NCI-H1436 (cell line): ENCODE measurements around the gene ZBTB7B.
A peak's percentile ranks its signal among the peaks of the same experiment; 100 is the strongest.

Experiments
- DNase-seq: peaks from one replicate; lab custom pipeline; 2025; lab: John Stamatoyannopoulos, UW

The ZBTB7B gene

DNA sequence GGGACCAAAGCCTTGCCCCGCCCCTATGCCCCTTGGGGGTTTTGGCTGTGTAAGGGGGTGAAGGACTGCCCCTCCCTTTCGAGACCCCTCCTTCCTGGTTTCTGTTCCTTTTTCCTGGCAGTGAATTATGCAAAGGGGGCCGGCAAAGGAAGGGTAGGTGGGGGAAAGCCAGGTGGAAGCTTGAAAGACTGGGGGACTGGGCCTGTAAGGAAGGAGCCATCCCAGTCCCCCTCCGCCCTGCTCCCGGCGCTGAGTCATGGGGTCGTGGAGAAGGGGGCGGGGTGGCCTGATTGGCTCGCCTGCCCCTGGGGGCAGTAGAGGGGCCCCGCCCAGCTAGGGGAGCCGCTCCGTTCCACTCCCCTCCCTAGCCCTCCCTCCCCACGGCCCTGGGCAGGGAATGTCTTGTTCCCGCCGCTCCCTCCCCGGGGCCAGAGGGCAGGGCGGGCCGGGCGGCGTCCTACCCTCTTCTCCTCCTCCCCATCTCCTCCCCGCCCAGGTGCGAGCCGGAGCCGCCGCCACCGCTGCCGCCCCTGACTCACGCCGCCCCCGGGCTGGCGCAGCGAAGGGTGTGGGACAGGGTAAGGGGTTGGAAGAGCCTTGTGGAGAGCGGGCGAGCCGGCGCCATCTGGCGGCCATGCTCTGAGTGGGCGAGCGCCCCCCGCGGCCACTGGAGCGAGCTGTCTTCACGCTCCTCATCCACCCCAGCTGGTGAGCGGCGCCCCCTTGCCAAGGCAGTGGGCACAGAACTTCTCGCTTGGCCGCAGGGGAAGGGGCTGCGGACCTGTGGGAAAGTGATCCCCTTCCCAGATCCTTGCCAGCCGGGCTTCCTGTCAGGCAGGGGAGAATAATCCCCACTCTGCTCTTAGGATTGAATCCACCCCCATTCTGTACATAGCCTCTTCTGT is 14.7 kb downstream of the ZBTB7B start:
- DNase-seq = peak; percentile 86

GRCh38 chr1:155017946-155018316 is 15.3 kb downstream of the ZBTB7B start:
- no peak for DNase-seq

DNA sequence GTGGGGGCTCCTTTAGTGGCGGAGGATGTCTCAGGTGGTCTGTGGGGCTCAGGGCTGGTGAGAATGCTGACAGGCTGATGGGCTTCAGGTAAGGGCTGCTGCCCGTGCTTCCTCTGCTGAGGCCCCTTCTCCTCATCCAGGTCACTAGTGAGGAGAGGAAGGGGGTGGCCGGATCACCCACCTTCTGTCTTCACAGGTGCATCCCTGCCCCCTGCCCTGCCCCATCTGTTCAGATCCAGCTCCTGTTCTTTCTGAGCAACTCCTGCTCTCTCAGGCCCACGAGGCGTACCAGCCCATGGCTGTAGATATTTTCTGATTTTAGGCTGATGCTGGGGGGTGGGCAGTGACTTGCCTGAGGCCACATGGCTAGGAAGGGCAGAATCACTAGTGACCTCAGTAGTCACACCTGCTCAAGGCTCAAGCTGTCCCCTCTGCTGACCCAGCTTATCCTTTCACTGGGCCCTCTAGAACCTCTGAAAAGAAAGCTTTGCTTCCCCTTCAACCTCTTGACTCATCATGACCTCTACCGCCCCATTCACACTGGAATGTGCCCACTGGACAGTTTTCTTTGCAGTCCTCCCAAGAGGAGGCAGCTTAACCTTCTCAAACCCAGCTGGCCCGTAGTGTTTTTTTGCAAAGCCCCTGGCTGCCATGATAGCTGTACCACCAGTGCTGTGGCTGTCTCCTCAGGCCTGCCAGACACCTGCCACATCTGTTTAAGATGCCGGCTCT is 16.2 kb downstream of the ZBTB7B start:
- no peak for DNase-seq

DNA sequence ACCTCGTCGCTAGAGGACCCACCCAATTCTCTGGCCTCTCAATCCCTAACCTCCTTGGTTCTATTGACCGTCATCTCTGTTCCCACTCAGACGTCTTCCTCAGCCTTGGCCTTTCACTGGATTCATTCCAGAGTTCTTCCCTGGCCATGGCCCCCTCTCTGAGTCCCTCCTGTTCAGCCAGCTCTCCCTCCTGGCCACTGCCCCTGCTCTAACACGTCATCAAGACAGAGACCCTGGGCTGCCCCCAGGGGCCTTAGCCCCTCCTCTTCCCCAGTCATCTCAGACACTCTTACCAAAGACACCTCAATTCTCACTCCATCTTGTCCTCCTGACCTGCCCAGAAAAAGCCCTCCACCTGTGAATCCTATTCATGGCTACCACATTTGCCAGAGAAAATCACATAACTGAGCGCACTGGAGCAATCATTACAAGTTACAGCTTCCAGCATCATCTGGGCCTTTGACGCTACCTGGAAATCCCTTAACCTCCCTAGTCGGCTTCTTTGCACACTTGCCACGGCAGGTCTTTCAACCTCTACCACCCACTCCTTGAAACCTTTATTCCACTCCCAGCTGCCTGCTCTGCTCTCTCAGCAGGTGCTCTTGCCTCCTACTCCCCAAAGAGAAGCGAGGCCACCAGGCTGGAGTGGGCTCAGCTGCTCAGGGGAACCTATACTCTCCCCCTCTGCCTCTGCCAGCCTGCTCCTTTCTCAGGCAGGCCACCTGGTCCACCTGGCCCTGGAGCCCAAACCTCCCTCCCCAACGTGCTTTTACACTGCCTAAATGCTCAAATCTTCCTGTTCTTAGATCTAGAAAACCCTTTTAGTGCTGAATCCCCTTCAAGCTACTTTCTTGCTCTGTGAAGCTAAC is 17.0 kb downstream of the ZBTB7B start:
- no peak for DNase-seq

- no peak for DNase-seq
Observed at GRCh38 chr1:155022136-155022926, 19.7 kb downstream of the ZBTB7B start.

DNA sequence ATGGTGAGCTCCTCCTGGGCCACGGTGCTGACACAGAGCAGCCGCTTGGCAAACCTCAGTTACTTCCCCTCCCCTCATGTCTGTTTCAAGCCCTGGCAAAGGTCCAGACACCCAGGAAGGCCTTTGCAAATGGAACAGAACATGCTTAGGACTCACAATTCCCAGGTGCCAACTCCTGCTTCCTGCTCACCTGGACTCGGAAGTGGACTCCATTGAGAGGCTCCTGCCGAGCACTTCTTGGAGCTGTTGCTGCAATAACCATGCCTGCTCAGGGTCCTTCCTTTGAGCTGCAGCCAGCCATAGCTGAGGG is 20.3 kb downstream of the ZBTB7B start:
- DNase-seq = no peak

GRCh38 chr1:155023627-155024026 is 21.0 kb downstream of the ZBTB7B start:
- no peak for DNase-seq

DNA sequence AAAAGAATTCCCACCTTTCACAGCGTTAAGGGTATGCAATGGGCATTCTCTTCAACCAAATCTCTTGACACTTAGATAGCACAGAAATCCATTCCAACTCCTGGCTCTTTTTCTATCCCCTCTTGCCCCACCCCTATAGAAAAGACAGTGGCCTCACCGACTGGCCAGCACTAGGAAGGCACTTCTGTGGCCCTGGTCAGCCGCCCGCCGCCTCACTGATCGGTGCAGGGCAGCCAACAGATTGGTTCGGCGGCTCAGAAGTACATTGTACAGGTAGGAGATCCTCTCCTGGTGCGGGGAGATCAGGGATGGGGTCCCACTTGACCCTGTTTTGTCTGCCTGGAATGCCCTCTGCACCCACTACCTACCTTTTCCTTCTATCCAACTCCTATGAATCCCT is 21.7 kb downstream of the ZBTB7B start:
- no peak for DNase-seq

- DNase-seq = no peak
Observed at GRCh38 chr1:155026154-155026553, 23.6 kb downstream of the ZBTB7B start.

DNA sequence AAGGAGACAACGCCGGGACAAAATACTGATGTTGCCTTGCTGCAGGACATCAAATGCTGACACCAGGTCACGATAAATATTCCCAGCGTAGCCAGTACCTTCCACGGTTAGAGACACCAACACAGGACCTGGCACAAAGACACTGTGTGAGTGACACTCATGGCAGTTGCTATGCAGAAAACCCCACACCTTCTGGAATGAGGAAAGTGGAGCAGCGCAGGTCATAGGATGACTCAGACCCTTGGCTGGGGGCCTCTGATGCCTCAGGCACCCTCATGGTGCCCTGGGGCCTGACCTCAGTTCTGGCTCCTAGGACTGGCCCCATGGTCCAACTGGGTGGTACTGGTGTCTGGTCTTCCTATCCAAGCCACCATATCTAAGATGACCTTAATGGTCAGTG is 24.0 kb downstream of the ZBTB7B start:
- no peak for DNase-seq

DNA sequence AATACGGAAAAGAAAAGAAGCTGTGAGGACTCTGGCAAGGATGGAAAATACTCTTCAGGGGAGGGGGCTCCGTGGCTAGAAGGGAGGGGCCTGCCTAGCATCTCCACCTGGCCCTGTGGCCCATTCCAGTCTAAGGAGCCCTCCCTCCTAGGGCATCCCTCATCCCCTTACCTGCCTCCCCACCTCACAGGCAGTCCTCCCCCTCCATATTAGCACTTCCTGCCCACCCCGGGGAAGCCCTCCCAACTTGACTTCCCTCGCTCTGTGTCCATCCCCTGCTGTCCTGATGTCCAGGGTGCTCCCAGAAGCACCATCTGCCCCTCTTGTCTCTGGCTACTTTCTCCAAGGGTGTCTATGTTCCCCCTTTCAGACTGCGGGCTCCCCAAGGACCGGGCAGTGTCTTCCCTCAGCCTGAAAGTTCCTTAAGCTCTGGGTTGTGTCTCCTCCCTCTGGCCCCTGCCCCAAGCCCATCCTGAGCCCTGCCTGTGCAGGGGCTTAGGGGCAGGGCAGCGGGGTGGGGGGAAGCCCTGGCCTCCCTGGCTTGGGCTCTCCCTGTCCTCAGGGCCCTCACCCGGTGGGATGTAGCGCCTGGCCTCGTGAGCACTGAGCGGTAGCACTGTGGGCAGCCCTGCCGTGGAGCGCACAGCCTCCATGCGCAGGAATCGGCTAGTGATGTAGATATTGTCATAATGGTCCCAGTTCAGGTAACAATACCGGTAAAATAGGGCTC is 27.1 kb downstream of the ZBTB7B start:
- DNase-seq = no peak

DNA sequence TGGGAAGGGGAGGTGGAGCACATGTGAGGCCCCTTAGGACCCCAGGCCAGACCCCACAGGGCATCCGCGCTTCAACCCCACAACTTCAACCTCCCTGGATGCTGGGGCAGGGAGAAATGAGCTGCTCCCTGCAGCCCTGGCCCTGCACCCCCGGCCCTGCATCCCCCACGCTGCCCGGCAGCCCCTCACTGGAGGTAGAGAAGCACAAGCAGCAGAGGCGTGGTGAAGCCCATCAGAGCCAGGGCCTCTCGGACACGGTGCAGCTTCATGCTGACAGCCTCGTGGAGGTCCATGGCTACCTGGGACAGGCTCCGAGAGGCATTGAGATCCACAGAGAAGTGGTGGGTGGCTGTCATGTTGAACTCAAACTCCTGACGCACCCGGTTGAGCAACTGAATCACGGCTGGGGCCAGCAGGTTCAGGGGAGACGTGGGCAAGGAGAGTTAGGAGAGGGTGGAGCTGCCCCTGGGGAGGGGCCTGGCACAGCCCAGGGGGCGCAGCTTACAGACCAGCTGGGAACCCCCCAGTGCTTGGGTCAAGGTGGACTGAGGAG is 27.7 kb downstream of the ZBTB7B start:
- DNase-seq = no peak

DNA sequence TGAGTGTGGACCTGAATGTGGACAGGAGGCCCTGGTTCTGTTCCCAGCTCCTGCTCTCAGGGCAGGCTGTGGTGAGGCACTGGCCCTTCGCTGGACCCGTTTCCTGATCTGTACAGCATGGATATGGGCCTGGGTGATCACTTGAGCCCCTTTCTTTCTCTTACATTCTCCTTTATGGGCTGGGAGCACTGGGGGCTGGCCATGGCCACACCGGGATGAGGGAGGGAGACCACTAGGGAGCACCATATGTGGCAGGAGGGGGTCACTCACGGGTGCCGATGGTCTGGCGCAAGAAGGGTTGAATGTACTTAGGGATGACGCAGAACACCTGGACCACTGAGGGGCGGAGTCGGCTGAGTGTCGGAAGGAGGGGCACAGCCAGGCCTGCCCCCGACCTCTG is 28.3 kb downstream of the ZBTB7B start:
- no peak for DNase-seq

GRCh38 chr1:155032886-155033285 is 30.3 kb downstream of the ZBTB7B start:
- no peak for DNase-seq

- no peak for DNase-seq
Observed at GRCh38 chr1:155033524-155033923, 30.9 kb downstream of the ZBTB7B start, which contains the start of the genes DCST1 and DCST2. Gene DCST1, plus strand, starts transcription at chr1:155033824. Its CDS starts 213 bp downstream, at chr1:155034037. Gene DCST2, minus strand, starts transcription at chr1:155033781. Its CDS starts 80 bp downstream, at chr1:155033701.

GRCh38 chr1:155034318-155035208 is 32.0 kb downstream of the ZBTB7B start:
- DNase-seq = no peak

DNA sequence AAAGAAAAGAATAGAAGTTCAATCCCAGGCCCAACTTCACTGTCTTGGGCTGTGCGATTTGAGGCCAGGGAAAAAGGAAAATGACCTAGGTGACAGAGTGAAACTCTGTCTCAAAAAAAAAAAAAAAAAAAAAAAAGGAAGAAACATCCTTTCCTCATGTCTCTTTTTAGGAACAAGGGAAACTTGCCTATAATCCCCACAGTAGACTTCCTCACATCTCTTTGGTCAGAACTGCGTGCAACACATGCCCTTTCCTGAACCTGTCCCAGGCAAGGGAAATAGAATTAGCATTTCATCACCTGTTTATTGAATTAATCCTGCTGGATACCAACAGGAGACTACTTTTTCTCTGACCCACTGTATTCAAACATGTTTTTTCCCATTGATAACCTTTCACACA is 33.3 kb downstream of the ZBTB7B start:
- no peak for DNase-seq

- DNase-seq = no peak
Observed at GRCh38 chr1:155037043-155037442, 34.4 kb downstream of the ZBTB7B start.

GRCh38 chr1:155037851-155038441 is 35.3 kb downstream of the ZBTB7B start:
- DNase-seq = no peak
